Measurements from ENCODE around the gene DYTN. TPM values are rescaled to one million over a fixed set of nuclear protein-coding genes. Genes with fewer than 3 reads are reported as not detected.
"Not testable (repeated sequence)": the region's sequence is repeated elsewhere in the genome, so short reads cannot be mapped to it uniquely, and the experiment has no call there.

Gene DYTN
- total RNA-seq, 1 donor from 2014 or later, result not detected

DNA sequence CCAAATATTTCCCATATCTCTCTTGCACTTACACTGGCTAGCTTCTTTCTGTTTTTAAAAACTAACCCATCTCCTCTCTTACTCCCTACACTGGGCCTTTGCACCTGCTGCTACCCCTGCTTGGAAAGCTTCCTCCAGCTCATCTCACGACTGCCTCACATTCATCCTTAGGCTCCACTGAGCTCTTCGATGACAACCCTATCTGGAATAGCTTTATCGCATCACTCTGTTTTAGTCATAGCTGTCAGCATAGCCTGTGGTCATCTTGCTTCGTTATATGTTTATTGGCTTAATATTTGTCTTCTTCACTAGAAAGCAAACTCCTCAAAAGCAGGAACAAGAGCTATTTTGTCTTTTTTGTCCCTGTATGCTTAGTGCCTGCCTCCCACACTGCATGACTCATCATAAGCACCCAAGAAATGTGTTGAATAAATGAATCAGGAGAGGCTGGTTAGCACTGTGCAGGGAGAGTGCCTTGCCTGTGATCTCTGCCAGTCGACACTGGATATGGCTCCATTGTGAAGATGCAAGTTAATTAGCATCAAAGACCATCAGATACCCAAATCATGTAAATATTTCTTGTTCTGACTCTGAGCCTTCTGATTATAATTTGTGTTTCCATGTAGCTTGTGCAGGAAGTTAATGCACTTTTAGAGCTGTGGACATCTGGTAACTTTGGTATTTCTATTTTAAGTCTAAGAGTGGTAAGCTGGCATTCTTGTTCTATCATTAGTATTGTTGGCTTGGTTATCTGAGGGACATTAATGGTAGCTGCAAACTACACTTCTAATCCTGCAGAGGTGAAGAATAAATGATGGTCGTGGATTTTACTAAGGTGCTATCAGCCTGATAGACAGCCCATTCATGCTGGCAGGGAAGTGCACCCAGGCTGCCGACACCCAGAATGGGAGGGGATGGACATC, 10.3 kb upstream of the DYTN start:
- peaks cover 11% of the 10 kb centered on the region for H3K4me1 ChIP-seq
- H3K27me3 ChIP-seq (ENCODE audit: low read depth), result peaks cover 5% of the 10 kb centered on the region
- no peaks in the 10 kb centered on the region for H3K36me3 ChIP-seq
- H3K4me3 ChIP-seq, result peak overlapping the region; percentile 7
- TF ChIP-seq, protein P1, sequence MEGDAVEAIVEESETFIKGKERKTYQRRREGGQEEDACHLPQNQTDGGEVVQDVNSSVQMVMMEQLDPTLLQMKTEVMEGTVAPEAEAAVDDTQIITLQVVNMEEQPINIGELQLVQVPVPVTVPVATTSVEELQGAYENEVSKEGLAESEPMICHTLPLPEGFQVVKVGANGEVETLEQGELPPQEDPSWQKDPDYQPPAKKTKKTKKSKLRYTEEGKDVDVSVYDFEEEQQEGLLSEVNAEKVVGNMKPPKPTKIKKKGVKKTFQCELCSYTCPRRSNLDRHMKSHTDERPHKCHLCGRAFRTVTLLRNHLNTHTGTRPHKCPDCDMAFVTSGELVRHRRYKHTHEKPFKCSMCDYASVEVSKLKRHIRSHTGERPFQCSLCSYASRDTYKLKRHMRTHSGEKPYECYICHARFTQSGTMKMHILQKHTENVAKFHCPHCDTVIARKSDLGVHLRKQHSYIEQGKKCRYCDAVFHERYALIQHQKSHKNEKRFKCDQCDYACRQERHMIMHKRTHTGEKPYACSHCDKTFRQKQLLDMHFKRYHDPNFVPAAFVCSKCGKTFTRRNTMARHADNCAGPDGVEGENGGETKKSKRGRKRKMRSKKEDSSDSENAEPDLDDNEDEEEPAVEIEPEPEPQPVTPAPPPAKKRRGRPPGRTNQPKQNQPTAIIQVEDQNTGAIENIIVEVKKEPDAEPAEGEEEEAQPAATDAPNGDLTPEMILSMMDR (IDR thresholded peaks at IDR 0.05; ENCODE audit: borderline replicate concordance), result no peak
- H3K27ac ChIP-seq (replicated peaks), result peak overlapping the region; percentile 56
- no peak for DNase-seq
- no peaks in the 10 kb centered on the region for H3K9me3 ChIP-seq (replicated peaks)
- intact Hi-C loops (cut with micrococcal nuclease), result no loop called here

GRCh38 chr2:206727287-206727686, 9.1 kb upstream of the DYTN start:
- DNase-seq, result no peak
- intact Hi-C loops (cut with micrococcal nuclease), result no loop called here
- no peak overlapping the region for H3K27ac ChIP-seq (replicated peaks)
- no peaks in the 10 kb centered on the region for H3K9me3 ChIP-seq (replicated peaks)
- TF ChIP-seq, protein P1 (IDR thresholded peaks at IDR 0.05; ENCODE audit: borderline replicate concordance), result no peak
- H3K4me3 ChIP-seq, result no peak overlapping the region
- peaks cover 5% of the 10 kb centered on the region for H3K27me3 ChIP-seq (ENCODE audit: low read depth)
- peaks cover 11% of the 10 kb centered on the region for H3K4me1 ChIP-seq
- H3K36me3 ChIP-seq, result no peaks in the 10 kb centered on the region

- DNase-seq, result no peak
- Histone ChIP-seq H3K4me1 (peaks cover under 1% of the 10 kb centered on the region), H3K36me3 (no peaks in the 10 kb centered on the region), H3K27ac (replicated peaks) (no peak overlapping the region), H3K27me3 (ENCODE audit: low read depth) (no peaks in the 10 kb centered on the region), H3K4me3 (no peak overlapping the region), H3K9me3 (replicated peaks) (peaks cover 8% of the 10 kb centered on the region)
- intact Hi-C loops (cut with micrococcal nuclease), result no loop called here
- TF ChIP-seq, protein P1 (IDR thresholded peaks at IDR 0.05; ENCODE audit: borderline replicate concordance), result no peak
Measured at GRCh38 chr2:206723288-206723687, 5.1 kb upstream of the DYTN start.

DNA sequence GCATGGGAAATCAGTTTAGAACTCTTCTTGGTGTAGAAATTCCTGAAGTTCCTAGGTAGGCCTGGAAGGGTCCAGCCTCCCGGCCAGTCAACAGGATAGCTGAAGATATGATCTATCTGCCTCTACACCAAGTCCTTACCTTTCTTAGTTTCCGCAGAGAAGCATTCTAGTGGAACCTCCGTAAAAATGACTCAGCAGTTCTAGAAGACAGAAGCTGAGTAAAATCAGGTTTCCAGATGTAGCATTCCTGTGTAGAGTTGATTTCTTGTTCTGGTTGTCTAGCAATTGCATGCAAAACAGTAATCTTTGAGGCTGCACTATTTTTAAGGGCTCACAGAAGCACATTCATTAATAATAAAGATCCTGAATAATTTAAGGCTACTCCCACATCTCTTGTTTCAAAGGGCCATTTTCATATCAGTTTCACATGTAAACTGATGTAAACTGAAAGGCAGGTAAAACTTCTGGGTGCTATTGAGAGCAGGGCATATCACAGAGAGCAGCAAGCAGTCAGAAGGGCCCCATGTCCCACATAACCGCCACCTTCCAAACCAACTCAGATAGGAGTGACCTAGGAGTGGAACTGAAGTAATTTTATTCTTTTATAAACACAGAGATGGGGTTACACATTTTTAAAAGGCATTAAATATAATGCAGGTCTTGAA, 3.2 kb upstream of the DYTN start:
- DNase-seq, result no peak
- H3K4me1 ChIP-seq, result no peaks in the 10 kb centered on the region
- H3K9me3 ChIP-seq (replicated peaks), result peaks cover 8% of the 10 kb centered on the region
- intact Hi-C loops (cut with micrococcal nuclease), result no loop called here
- no peak overlapping the region for H3K27ac ChIP-seq (replicated peaks)
- H3K36me3 ChIP-seq, result no peaks in the 10 kb centered on the region
- H3K4me3 ChIP-seq, result no peak overlapping the region
- H3K27me3 ChIP-seq (ENCODE audit: low read depth), result no peaks in the 10 kb centered on the region
- TF ChIP-seq, protein P1 (IDR thresholded peaks at IDR 0.05; ENCODE audit: borderline replicate concordance), result no peak

DNA sequence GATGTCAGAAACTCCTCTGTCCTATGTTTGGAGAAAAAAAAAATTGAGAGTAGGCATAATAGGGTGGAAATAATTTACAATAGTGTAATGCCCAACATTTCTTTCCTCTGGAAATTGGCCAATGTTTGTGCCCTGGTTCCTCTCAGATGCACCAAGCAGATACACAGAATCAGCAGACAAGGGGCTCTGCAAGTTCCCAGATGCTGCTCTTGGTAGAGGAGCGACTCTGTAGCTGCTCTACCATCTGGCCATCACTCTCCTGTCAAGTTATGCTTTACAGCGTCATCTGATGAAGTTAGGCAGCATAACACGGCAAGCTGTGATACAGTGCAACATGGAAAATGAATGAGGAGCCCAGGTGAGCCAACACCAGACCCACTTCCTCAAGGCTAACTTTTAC, 1.6 kb downstream of the DYTN start:
- H3K9me3 ChIP-seq (replicated peaks), result peaks cover 8% of the 10 kb centered on the region
- no peak overlapping the region for H3K4me3 ChIP-seq
- TF ChIP-seq, protein P1 (IDR thresholded peaks at IDR 0.05; ENCODE audit: borderline replicate concordance), result no peak
- H3K36me3 ChIP-seq, result no peaks in the 10 kb centered on the region
- intact Hi-C loops (cut with micrococcal nuclease), result no loop called here
- no peak overlapping the region for H3K27ac ChIP-seq (replicated peaks)
- no peak for DNase-seq
- no peaks in the 10 kb centered on the region for H3K27me3 ChIP-seq (ENCODE audit: low read depth)
- no peaks in the 10 kb centered on the region for H3K4me1 ChIP-seq

DNA sequence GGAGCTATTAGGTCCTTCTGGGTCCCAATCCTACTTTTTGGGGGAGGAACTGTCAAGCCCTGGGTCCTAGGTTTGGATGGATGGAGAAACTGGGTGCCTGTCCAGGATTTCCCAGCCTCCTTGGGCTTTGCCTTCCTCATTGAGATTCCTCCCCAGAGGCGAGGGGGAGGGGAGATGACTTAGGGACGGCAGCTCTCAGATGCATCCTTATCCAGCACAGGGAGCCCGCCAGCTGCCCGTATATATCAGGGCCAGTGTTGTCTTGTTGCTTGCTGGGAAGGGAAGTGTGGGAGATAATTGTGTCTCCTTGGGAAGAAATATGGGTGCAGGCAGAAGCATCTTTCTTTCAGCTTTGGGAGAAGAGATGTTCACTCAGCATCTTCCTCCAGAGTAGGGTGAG, 3.0 kb downstream of the DYTN start:
- H3K36me3 ChIP-seq; DNase-seq; H3K4me1 ChIP-seq; H3K27ac ChIP-seq (replicated peaks); intact Hi-C loops (cut with micrococcal nuclease); H3K9me3 ChIP-seq (replicated peaks); H3K4me3 ChIP-seq; H3K27me3 ChIP-seq (ENCODE audit: low read depth): not testable (repeated sequence)

Data from left ventricle myocardium inferior (tissue), 1 donor.